HG03378 (cell line): ENCODE measurements around the gene ZC3H12D.
"Not testable (repeated sequence)": the region's sequence is repeated elsewhere in the genome, so short reads cannot be mapped to it uniquely, and the experiment has no call there.

Experiments
- ATAC-seq: cut with Tn5 transposase; IDR thresholded peaks from one replicate; pipeline ENCODE4 v1.9.1; 2021; ENCODE audit warnings: mild to moderate bottlenecking, moderate library complexity; ENCODE audit not compliant: unreplicated experiment

Gene ZC3H12D

DNA sequence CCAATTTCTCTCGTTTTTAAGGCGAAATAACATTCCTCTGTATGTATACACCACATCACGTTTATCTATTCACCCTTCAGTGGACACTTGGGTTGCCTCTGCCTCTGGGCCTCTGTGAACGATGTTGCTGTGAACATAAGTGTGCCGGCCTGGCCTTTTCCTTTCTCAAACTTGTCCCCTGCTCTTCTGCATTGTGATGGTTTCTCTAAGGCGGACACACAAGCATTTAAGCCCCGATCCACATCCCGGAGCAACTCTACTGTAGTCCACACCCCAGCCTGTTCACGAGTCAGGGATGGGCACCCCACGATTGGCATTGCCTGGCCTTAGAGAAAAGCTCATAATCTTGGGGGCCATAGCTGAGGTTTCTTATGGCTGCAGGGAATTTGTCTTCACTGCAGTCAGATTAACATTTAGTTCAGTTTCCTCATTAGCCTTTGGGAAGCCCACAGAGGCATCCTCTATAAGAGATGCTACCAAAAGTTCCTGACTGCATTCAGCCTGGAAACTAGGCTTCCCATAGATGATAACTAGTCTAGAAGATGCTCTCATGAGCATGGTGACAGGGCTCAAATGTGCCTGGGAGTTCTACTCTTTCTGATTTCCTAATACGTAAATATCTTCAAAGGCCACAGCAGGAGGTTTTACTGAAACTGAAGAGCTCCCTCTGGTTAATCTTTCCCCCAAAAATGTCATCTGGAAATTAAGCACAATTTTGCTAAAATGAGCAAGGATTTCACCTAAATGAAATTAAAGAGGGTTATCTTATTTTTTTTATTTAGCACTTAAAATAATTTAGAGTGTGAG is 762 bp downstream of the ZC3H12D start:
- ATAC-seq: no peak

DNA sequence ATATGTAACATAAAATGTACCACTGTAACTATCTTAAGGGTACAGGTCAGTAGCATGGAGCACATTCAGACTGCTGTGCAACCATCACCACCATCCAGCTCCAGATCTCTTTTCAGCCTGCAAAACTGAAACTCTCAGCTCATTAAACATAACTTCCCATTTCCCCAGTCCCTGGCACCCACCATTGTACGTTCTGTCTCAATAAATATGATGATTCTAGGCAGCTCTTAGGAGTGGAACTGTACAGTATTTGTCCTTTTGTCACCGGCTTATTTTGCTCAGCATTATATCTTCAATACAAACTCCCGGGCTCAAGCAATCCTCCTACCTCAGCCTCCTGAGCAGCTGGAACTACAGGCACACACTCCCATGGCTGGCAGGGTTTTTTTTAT is 1.5 kb downstream of the ZC3H12D start:
- ATAC-seq: no peak

DNA sequence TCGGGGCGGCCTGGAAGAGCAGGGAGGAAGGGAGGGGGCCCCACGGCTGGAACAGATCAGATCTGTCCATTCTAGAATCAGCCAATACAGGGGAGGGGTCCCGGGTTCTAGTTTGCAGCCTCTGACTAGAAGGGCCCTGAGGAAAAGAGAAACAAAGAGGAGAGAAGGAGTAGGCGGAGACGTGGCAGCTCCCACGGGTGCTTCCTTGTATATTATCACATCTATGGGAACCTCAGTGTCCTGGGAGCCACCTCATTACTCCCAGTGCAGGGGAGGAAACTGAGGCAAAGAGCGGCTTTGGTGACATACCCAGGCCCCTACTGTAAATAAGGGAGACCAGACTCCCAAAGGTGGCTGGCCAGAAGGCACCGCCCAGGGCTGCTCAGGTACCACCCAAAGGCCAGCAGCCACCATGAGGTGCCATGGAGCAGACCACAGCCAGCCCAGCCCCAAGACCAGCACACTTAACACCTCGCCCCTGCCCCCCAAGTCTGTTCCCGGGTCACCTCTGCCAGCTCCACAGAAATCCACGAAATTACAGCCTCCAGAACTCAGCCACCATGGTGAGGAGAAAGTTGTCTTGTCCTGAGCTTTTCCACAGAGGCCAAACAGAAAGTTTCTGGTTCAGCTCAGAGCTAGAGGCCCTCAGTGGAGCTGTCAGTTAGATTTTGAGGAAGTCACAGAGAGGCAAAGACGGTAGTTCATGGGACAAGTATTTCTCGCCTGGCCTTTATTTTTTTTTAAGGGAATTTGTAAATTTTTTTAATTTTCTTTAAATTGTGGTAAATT is 2.1 kb downstream of the ZC3H12D start:
- ATAC-seq: no peak

DNA sequence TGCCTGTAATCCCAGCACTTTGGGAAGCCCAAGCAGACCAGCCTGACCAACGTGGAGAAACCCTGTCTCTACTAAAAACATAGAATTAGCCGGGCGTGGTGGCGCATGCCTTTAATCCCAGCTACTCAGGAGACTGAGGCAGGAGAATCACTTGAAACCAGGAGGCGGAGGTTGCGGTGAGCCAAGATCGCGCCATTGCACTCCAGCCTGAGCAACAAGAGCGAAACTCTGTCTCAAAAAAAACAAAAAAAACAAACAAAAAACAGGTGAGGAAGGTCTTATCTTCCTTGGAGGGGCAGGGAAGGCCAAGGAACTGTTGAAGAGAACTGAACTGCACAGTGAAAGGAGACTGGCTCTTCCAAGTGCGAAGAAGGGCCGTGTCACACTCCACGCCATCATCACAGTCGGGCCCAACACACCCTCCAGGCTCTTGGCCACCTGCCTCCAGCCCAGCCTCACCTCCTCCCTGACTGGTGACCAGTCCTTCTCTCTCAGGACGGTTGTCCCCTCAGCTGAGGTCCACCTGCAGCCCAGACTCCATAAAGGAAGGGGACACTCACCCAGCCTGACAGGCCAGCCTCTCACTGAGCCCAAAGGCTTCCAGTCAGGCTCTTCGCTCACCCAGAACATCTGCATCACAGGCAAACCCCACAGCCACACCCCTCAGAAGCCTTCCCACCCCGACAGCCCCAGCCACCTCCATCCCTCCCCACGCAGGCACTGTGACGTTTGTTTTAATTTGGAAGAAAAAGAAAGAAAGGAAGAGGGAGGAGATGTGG is 4.1 kb downstream of the ZC3H12D start:
- ATAC-seq: no peak

DNA sequence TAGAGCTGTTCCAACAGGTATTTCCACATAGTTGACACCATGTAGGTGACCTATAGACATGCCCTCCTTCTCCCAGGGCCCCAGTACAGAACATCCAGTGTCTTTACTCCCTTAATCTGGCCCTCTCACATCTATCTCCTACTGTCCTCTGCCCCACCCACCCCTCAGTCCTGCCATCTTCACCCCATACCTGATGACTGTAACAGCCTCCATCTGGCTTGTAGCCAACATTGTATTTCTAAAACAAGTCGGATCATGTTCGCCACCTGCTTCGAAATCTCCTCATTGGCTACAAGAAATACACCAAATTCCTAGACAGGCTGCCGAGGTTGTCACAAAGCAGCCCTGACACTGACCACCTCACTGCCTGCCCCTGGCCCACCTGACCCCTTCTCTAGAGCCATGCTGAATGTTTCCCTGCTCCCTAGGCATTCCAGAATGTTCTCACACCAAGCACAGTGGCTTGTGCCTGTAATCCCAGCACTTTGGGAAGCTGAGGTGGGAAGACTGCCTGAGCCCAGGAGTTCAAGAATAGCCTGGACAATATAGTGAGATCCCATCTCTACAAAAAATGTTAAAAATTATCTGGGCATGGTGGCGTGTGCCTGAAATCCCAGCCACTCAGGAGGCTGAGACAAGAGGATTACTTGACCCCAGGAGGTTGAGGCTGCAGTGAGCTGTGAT is 6.0 kb downstream of the ZC3H12D start:
- no peak for ATAC-seq

DNA sequence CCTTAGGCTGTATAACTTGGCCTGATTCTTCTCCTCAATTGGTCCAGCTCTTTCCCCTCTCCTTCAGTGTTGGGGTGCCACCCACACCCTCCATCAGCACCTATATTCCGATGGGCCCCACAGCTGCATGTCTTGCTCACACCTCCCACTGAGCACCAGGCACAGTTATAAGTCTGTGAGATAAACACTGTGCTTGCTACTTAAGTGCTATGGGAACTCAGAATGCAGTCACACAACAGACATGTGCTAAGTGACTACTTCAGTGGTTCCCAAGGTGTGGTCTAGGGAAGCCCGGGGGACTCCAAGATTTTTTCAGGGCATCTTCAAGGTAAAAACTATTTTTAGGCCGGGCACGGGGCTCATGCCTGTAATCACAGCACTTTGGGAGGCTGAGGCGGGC is 7.3 kb downstream of the ZC3H12D start:
- no peak for ATAC-seq

DNA sequence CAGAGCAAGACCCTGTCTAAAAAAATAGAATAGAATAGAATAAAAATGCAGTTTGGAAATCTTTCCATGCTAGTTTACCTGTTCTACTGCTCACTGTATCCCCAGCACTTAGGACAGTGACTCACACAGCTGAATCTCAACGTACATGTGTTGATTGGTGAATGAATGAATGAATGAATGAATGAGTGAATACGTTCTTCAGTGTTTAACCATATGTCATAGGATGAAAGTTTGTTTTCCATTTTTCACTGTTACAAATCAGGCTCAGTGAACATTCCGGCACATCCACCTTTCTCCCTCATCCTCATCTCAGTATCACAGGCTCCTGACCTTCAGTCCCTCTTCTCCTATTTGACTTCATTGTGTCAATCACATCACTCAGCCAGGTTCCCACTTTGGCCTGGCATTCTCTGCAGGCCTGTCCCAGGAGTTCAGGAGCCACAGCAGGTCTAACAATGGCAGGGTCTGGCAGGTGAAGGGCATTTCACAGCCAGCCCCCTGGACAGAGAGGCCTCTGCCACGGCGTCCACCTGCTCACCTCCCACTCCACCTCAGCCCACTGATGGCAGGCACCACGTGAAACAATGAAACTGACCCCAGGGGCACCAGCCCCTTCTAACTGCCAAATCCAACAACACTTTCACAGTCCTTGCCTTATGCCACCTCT is 7.9 kb downstream of the ZC3H12D start:
- no peak for ATAC-seq

DNA sequence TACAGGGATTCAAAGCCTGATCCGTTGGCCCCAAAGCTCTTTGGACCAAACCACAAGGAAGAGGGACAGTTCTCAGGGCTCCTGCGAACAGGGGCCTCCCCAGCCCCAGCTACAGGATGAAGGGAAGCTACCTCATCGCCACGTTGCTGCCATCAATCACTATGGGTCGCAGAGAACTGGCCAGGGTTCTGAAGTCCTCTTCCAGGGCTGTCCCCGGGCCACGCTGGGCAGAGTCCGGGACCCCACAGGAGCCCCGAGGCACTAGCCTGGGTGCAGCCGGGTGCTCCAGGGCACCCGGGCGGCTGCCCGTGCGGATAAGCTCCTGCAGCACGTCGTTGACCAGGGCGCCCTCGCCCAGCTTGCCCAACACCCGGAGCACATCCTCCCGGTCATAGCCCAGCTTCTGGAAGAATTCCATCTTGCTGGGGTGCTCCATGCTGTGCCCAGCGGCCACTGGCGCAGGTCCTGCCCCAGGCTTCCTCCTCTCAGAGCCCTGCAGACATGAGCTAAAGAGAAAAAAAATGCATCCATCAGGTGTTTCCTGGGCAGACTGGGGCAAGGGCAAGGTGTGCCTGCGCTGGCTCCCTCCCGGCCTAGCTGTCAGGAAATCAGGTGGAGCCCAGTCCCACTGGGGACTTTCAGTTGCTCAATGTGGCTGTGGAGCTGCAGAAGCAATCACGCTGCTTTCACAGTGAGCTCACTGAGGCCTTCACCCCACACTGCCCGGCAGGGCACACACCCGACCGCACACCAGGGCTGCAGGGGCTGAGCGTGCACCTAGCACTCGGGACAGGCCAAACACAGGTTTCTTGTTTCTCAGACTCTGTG is 10.5 kb downstream of the ZC3H12D start:
- no peak for ATAC-seq

DNA sequence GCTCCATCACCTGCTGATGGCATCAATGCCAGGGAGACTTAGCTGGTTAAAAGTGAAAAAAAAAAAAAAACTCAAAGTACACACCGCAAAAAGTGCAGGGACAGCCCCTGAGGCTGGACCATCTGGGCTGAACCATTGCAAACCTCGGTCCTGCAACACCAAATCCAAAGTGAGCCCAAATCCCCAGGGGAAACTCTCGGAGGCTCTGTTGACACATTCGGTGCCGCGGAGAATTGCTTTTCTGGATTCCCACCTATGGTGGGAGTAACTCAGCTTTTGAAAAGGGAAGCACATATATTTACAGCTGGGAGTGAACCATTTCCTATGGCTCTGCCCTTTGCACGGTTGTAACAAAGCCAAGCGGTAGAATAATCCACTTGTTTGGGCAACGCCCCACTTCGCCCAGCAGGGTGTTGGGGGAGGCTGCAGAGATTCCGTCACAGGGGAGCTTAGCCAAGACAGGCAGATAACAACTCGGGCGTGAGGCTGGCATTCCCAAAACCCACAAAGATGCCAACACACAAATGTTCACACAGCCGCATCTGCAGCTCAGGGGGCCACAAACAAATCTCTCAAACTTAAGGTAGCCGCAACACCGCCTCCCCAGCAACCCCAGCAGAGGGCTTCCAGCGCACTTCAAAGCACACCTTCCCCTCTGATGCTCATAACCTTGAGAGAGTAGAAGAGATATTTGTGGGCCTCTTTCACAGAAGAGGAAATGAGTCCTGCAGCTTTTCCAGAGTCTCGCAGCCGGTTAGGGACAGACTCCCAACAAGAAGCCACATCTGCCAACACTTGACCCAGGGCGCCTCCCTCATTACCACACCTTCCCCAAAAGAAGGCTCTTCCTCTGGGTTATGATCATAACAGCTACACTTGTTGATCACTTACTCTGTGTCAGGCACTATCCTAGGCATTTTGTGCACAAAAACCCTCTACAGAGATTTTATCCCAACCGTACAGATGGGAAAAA is 11.4 kb downstream of the ZC3H12D start:
- ATAC-seq: no peak

DNA sequence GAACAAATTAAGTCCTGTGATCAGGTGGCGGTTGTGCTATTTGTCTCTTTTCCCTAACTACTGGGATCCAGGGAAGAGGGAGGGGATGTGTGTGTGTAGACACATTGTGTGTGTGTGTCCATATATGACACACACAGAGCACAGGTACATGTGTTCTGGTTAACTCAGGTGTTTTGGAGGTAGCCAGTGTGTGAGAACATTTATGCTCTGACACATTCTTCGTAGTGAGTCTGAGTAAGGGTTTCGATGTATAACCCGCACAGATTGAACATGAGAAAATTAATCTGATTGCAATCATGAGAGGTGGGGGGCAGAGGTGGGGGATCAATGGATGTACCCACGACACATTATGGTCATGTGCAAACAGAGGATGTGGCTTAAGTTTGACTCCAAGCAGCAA is 12.6 kb downstream of the ZC3H12D start:
- ATAC-seq: no peak

DNA sequence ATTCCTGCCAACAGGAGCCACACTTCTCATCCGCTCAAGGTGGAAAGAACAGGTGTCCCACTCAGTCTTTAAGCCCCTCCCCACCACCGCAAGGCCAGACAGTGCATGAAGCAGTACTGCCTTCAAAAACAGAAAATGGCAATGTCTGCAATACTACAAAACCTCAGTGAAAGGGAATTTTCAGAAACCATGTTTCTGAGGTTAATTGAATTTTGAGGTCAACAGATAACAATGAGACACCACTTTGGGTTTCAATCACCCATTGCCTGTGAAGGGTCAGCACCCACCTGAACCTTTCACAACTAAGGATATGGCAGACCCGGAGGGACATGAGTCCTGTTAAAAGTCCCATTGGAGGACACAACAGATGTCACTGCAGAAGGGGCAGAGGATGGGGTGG is 13.0 kb downstream of the ZC3H12D start:
- no peak for ATAC-seq

DNA sequence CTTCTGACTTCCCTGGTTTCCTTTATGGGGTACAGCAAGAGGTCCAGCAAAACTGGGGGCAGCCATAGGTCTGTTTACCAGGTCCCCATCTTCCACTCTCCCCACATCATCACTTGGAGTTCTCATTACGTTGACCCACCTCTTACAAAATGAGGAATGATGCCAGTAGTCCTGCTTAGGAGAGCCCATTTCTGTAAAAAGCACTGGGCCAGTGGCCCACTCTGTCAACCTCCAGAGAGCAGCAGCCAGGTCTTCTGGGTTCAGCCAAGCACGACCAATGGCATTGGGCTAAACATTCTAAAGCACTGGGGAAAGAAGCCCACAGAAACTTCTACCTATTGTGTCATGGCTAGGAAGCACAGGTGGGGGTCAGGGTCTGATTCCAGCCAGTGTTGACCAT is 13.9 kb downstream of the ZC3H12D start:
- ATAC-seq: no peak

DNA sequence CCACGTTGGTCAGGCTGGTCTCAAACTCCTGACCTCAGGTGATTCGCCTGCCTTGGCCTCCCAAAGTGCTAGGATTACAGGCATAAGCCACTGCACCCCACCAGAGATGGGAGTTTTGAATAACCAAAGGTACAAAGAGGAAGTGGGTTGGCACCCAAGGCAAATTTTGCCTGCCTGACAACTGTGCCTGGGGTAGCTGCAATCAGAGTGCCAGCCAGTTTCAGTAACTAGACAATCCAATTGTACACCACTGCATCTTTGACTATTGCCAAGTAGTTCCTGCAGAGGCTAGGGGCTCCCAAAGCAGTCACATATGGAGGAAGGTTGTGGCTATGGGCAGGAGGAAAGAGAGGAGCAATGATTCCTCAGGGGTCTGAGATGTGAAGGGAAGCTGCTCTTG is 16.6 kb downstream of the ZC3H12D start:
- no peak for ATAC-seq

DNA sequence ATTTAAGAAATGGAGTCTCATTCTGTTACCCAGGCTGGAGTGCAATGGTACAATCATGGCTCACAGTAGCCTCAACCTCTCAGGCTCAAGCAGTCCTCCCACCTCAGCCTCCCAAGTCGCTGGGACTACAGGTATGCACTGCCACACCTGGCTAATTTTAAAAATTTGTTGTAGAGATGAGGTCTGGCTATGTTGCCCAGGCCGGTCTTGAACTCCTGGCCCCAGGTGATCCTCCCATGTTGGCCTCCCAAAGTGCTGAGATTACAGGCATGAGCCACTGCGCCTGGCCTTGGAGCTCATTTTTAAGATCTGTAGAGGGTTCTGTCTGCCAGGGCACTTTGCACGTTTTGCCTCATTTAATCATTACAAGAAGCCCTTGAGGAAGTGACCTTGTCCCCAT is 17.5 kb downstream of the ZC3H12D start:
- no peak for ATAC-seq

DNA sequence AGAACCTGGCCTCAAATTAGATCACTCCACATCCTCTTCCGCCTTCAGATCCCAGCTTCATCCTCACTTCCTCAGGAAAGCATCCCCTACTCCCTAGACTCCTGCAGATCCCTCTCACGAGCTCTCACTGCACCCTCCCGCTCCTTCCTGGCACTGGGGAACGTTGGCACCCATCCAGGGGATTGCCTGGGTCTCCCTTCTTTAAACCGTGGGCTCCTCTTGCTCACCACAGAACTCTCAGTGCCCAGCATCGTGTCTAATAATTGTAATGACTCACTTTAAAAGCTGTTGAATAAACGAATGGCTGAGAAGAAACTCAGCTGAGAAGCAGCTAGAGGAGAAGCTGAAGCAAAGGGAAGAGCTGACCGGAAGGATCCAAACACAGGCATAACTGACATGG is 20.4 kb downstream of the ZC3H12D start:
- no peak for ATAC-seq

DNA sequence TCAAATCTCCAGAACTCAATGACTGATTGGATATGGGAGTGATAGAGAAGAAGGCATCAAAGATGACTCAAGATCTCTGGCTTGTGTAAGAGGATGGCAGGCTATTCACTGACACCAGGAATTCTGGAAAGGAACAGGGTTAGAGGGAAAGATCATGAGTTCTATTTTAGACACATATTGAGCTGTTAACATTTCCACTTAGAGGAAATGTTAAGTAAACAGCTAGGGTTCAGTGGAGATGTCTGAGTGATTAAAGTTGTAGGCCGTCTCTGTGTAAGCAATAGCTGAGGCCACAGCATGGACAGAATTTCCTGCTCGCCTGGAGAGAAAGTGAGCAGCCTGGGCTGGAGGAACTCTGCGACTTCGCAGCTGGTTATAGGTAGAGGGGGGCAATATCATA is 21.0 kb downstream of the ZC3H12D start:
- ATAC-seq: no peak

DNA sequence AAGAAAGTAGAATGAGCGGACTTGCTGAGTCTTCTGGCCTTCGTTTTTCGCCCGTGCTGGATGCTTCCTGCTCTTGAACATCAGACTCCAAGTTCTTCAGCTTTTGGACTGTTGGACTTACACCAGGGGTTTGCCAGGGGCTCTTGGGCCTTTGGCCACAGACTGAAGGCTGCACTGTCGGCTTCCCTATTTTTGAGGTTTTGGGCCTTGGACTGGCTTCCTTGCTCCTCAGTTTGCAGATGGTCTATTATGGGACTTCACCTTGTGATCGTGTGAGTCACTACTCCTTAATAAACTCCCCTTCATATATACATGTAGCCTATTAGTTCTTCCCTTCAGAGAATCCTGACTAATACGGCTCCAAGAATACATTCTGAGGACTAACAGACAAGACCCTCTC is 22.1 kb downstream of the ZC3H12D start:
- ATAC-seq: not testable (repeated sequence)

DNA sequence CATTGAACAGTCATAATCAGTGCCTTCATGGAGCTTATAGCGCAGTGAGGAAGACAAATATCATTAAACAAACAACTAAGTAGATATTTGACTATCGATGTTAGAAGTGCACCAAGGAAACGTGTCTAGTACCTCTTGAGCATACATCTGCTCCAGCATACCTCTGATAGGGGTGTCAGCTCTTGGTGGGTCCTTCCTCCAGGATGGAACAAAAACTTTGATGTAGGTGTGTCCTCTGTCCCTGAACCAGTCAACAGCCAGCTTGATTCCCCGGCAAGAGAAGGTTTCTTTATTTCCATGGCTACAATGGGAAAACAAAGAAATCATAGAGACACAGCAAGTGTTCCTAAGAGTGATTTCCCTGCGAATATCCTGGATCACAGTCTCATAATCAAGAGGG is 23.1 kb downstream of the ZC3H12D start:
- ATAC-seq: no peak
